Mesenchymal stem cell (in vitro differentiated cells and primary cell): ENCODE measurements around the gene DSG2. TPM values are rescaled to one million over a fixed set of nuclear protein-coding genes. Genes with fewer than 3 reads are reported as not detected.

ENCODE experiments used
- DNase-seq: peaks from one replicate; pipeline ENCODE4 v3.0.0-alpha.2; 2013
- H2AFZ ChIP-seq: one replicate; pipeline ENCODE4 v1.6.1; 2013; ENCODE audit warnings: low read depth, mild to moderate bottlenecking, control low read depth, inconsistent platforms, low read length, moderate library complexity
- H2AK5ac ChIP-seq: 2 replicates; pipeline ENCODE4 v1.6.1; 2013; ENCODE audit warnings: low read length, moderate library complexity, mild to moderate bottlenecking, inconsistent platforms; ENCODE audit not compliant: severe bottlenecking
- H2BK120ac ChIP-seq: one replicate; pipeline ENCODE4 v1.6.1; 2013; ENCODE audit warnings: low read depth, mild to moderate bottlenecking, inconsistent platforms, low read length, moderate library complexity
- H2BK12ac ChIP-seq, 2 experiments: one replicate each; pipeline ENCODE4 v1.6.1; 2013; ENCODE audit warnings: inconsistent platforms in 2 of 2, low read length in 2 of 2, mild to moderate bottlenecking in 2 of 2, moderate library complexity in 2 of 2, control low read depth in 1 of 2
- H2BK15ac ChIP-seq: one replicate; pipeline ENCODE4 v1.6.1; 2013; ENCODE audit warnings: mild to moderate bottlenecking, low read depth, inconsistent platforms; ENCODE audit not compliant: poor library complexity, severe bottlenecking
- H2BK5ac ChIP-seq: 2 replicates; pipeline ENCODE4 v1.6.1; 2013; ENCODE audit warnings: low read depth, mild to moderate bottlenecking, low read length, control low read depth, inconsistent platforms; ENCODE audit not compliant: poor library complexity, severe bottlenecking
- H3K14ac ChIP-seq, 2 experiments: one replicate each; pipeline ENCODE4 v1.6.1; 2013; ENCODE audit warnings: inconsistent platforms in 2 of 2, low read length in 2 of 2, control low read depth in 1 of 2, mild to moderate bottlenecking in 1 of 2, moderate library complexity in 1 of 2
- H3K18ac ChIP-seq, 2 experiments: one replicate each; pipeline ENCODE4 v1.6.1; 2013; ENCODE audit warnings: inconsistent platforms in 2 of 2, low read length in 2 of 2, control low read depth in 1 of 2, low read depth in 1 of 2, mild to moderate bottlenecking in 1 of 2
- H3K23ac ChIP-seq, 2 experiments: one replicate each; pipeline ENCODE4 v1.6.1; 2013; ENCODE audit warnings: inconsistent platforms in 2 of 2, low read length in 2 of 2, mild to moderate bottlenecking in 2 of 2, moderate library complexity in 2 of 2, control low read depth in 1 of 2
- H3K27ac ChIP-seq: 2 replicates; pipeline ENCODE4 v1.5.1; 2013; ENCODE audit warnings: mild to moderate bottlenecking, moderate library complexity, low read length, control low read depth, inconsistent platforms; ENCODE audit not compliant: poor library complexity, severe bottlenecking
- H3K27me3 ChIP-seq, 2 experiments: 2 replicates each; pipeline versions ENCODE4 v1.6.1 to v1.7.0; 2013; ENCODE audit warnings: low read length in 2 of 2, mild to moderate bottlenecking in 2 of 2, moderate library complexity in 2 of 2, control low read depth in 1 of 2, inconsistent platforms in 1 of 2; ENCODE audit not compliant: control insufficient read depth in 1 of 2, insufficient read depth in 1 of 2
- H3K36me3 ChIP-seq, 2 experiments: 2 replicates each; pipeline versions ENCODE4 v1.6.1 to v1.7.0; 2013; ENCODE audit warnings: low read length in 2 of 2, control low read depth in 1 of 2, inconsistent platforms in 1 of 2, low read depth in 1 of 2, mild to moderate bottlenecking in 1 of 2; ENCODE audit not compliant: insufficient read depth in 2 of 2, control insufficient read depth in 1 of 2
- H3K4ac ChIP-seq, 2 experiments: one replicate each; pipeline ENCODE4 v1.6.1; 2013; ENCODE audit warnings: inconsistent platforms in 2 of 2, low read length in 2 of 2, mild to moderate bottlenecking in 2 of 2, moderate library complexity in 2 of 2, control low read depth in 1 of 2, low read depth in 1 of 2
- H3K4me1 ChIP-seq: 2 replicates; pipeline ENCODE4 v1.6.1; 2013; ENCODE audit warnings: low read depth, low read length, control low read depth; ENCODE audit not compliant: control insufficient read depth, insufficient read depth
- H3K4me2 ChIP-seq: 2 replicates; pipeline ENCODE4 v1.6.1; 2013; ENCODE audit warnings: low read length, mild to moderate bottlenecking, inconsistent platforms; ENCODE audit not compliant: poor library complexity, severe bottlenecking
- H3K4me3 ChIP-seq, 2 experiments: 2 replicates each; pipeline versions ENCODE4 v1.5.1 to v1.7.0; 2013; ENCODE audit warnings: low read length in 2 of 2, mild to moderate bottlenecking in 2 of 2, control low read depth in 1 of 2, low read depth in 1 of 2; ENCODE audit not compliant: insufficient read depth in 1 of 2
- H3K79me1 ChIP-seq: replicated peaks from 2 replicates; pipeline ENCODE4 v1.6.1; 2013; ENCODE audit warnings: mild to moderate bottlenecking, control low read depth, low read length, inconsistent platforms; ENCODE audit not compliant: poor library complexity, severe bottlenecking
- H3K9ac ChIP-seq: 2 replicates; pipeline ENCODE4 v1.7.0; 2013; ENCODE audit warnings: mild to moderate bottlenecking, low read length, moderate library complexity
- H3K9me3 ChIP-seq: 2 replicates; pipeline ENCODE4 v1.7.0; 2013; ENCODE audit warnings: mild to moderate bottlenecking, low read length; ENCODE audit not compliant: control insufficient read depth
- H4K8ac ChIP-seq: one replicate; pipeline ENCODE4 v1.6.1; 2013; ENCODE audit warnings: inconsistent platforms, mild to moderate bottlenecking, low read length, moderate library complexity
- H4K91ac ChIP-seq: one replicate; pipeline ENCODE4 v1.6.1; 2013; ENCODE audit warnings: mild to moderate bottlenecking, low read length, inconsistent platforms
- WGBS: methylation state at CpG from one replicate; pipeline ENCODE4 v1.1.7; 2013; ENCODE audit warnings: mixed read lengths; 5-methylcytosine and 5-hydroxymethylcytosine counted together
- polyA plus RNA-seq, 2 experiments: library from polyadenylated mRNA; stranded (reverse); fragments of 200-250 nt; gene quantifications; one replicate each; pipeline ENCODE4 v1.2.3, GENCODE V29; 2013

Gene DSG2
- polyA plus RNA-seq (2013, experiment 1 of 2): 61.3 TPM
- 62.5 TPM for polyA plus RNA-seq (2013, experiment 2 of 2)

DNA sequence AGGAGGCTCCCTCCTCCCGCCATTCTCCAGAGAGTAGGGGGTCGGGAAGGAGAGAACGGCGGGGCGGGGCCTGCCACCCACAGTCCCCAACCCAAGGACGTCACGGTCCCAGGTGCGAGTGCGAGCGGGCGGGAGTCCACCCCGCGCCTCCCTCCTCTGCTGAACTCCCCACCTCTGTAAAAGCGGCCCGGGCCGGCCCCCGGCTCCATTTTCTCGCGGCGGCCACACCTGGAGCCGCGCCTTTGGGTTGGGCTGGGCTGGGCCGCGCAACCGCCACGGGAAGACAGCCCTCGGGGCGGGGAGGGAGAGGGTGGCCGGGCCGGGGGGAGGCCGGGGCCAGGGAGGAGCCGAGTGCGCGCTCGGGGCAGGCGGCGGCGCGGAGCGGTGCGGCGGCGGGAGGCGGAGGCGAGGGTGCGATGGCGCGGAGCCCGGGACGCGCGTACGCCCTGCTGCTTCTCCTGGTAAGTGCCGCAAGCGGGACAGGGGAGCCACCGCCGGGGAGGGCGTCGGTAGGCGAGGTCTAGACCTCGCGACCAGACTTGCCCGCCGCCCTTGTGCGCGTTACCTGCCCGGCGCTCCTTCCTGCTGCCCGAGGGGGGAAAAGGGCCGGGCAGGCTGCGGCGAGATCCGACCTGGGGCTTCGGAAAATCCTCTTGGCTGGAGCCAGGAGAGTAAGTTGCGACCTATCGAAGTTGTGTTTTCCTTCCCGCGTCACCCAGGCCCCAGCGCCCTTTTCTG lies at the start of gene DSG2:
DSG2 (plus strand) TSS at position 342 of the 738 bp plus-strand sequence; CDS start at position 417, 75 bp downstream.
- peak; percentile 54 for DNase-seq
- Histone ChIP-seq H3K4me3 (peak within 1 kb of the TSS; percentile 84 to 86), H2BK5ac (no peak within 1 kb of the TSS), H3K27me3 (peaks cover 0 to 38% of the 10 kb centered on the region in 2 experiments), H3K79me1 (peaks cover 11% of the 10 kb centered on the region), H3K9ac (peak within 1 kb of the TSS; percentile 85), H3K4me2 (peak within 1 kb of the TSS; percentile 96), H4K8ac (peak within 1 kb of the TSS; percentile 89), H3K4me1 (peaks cover 2% of the 10 kb centered on the region), H3K9me3 (no peaks in the 10 kb centered on the region), H3K23ac (peak within 1 kb of the TSS; percentile 73 to 95), H3K14ac (peak within 1 kb of the TSS in 1 of 2 experiments; percentile 99), H2BK12ac (peak within 1 kb of the TSS in 1 of 2 experiments; percentile 85), H3K27ac (peak within 1 kb of the TSS; percentile 20), H3K18ac (peak within 1 kb of the TSS; percentile 65 to 89), H2BK120ac (peak within 1 kb of the TSS; percentile 54), H2AFZ (peak within 1 kb of the TSS; percentile 66), H3K36me3 (no peaks in the 10 kb centered on the region), H4K91ac (peak within 1 kb of the TSS; percentile 70), H2BK15ac (peak within 1 kb of the TSS; percentile 93), H2AK5ac (no peak within 1 kb of the TSS), H3K4ac (peak within 1 kb of the TSS; percentile 63 to 65)
- WGBS: under 1% methylated on average over 51 of the region's 79 CpGs

DNA sequence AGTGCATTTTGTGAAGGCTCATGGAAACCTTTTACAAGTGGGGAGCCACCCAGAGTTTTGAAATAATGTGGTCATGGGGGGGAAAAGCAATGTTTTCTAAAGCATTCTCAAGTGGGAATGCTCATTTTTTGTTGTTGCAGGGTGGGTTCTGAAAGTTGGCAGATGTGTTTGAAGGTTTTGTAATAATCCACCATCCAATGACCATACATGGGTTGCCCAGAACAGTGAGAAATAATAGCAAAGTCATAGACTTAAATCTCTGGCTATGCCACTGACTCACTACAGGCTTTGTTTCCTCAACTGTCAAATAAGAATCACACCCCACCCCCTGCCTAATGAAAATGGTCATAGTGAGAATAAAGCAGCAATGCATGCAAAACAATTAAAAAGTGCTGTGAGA lies 47.6 kb upstream of the DSG2 start:
- Histone ChIP-seq H3K4me2 (no peak overlapping the region), H3K9me3 (no peaks in the 10 kb centered on the region), H3K27ac (no peak overlapping the region), H2BK12ac (no peak overlapping the region), H4K91ac (no peak overlapping the region), H2AK5ac (no peak overlapping the region), H3K27me3 (no peaks in the 10 kb centered on the region), H3K23ac (no peak overlapping the region), H4K8ac (no peak overlapping the region), H3K36me3 (no peaks in the 10 kb centered on the region), H2BK15ac (no peak overlapping the region), H2AFZ (no peak overlapping the region), H3K14ac (no peak overlapping the region), H3K4me1 (no peaks in the 10 kb centered on the region), H3K4ac (no peak overlapping the region), H3K9ac (no peak overlapping the region), H2BK120ac (no peak overlapping the region), H2BK5ac (no peak overlapping the region), H3K18ac (no peak overlapping the region), H3K79me1 (no peaks in the 10 kb centered on the region), H3K4me3 (no peak overlapping the region)
- DNase-seq: no peak

DNA sequence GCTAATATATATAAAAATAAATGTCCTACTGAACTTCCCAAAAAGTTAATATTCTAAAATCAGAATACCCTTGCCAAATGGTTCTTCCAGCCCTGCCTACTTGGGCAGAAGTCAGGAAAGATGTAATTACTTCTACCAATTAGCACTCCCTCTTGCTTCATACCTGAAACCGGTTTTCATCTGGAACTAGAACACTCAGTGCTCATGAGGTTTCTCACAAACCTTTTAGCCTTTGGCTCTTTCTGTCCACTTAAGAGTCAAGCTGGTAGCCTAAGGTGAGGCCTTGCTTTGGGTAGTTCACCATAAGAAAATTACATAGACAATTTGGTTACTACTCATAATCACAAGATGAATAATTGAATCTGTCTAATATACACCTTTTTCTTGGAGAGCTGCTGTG lies 46.4 kb upstream of the DSG2 start:
- Histone ChIP-seq H3K27me3 (no peaks in the 10 kb centered on the region), H3K4ac (no peak overlapping the region), H4K8ac (peak overlapping the region; percentile 63), H3K4me3 (no peak overlapping the region), H3K23ac (no peak overlapping the region), H3K4me1 (no peaks in the 10 kb centered on the region), H3K27ac (no peak overlapping the region), H2AFZ (no peak overlapping the region), H2BK120ac (no peak overlapping the region), H2BK5ac (no peak overlapping the region), H3K36me3 (no peaks in the 10 kb centered on the region), H2BK12ac (no peak overlapping the region), H3K79me1 (no peaks in the 10 kb centered on the region), H2AK5ac (peak overlapping the region; percentile 36), H3K9me3 (no peaks in the 10 kb centered on the region), H2BK15ac (no peak overlapping the region), H4K91ac (no peak overlapping the region), H3K9ac (no peak overlapping the region), H3K18ac (peak overlapping the region in 1 of 2 experiments; percentile 52), H3K14ac (no peak overlapping the region), H3K4me2 (no peak overlapping the region)
- DNase-seq: no peak
- 100% methylated on average over 1 of the region's 1 CpG for WGBS

DNA sequence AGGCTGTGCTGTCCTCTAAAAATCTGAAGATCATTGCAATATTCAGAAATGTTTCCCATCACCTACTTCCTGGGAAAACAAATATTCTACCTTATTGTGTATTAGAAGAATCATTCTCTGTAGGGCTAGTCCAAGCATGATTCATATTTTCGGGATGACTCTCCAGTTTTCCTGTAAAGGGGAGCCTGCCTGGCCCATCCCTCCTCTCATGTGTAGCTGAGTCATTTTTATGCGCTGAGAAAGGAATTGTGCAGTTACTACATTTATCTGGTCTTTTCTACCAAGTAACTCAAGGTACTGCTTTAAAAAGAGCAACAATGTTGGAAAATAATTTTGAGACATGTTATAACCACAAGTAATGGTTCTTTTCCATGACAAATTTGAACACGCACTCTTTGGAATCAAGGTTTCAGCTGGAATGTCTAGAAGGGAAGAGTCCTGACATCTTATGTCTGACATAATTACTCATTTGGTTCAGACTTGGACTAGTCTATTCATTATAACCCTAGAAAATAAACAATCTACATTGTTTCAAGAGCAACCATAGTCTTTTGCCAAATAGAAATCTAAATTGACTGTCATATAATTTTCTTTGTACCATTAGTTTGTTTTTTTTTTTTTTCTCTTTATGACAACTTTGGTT lies 43.8 kb upstream of the DSG2 start:
- 56% methylated on average over 2 of the region's 3 CpGs for WGBS
- H3K4ac ChIP-seq: no peak overlapping the region
- H3K14ac ChIP-seq: no peak overlapping the region
- no peak overlapping the region for H3K23ac ChIP-seq
- H2BK5ac ChIP-seq: no peak overlapping the region
- H3K27me3 ChIP-seq: no peaks in the 10 kb centered on the region
- H3K4me3 ChIP-seq: no peak overlapping the region
- H4K91ac ChIP-seq: no peak overlapping the region
- H2BK120ac ChIP-seq: no peak overlapping the region
- no peak overlapping the region for H3K18ac ChIP-seq
- H3K27ac ChIP-seq: peak overlapping the region; percentile 88
- H3K9me3 ChIP-seq: no peaks in the 10 kb centered on the region
- H4K8ac ChIP-seq: no peak overlapping the region
- H3K4me2 ChIP-seq: no peak overlapping the region
- peak; percentile 83 for DNase-seq
- no peak overlapping the region for H2AK5ac ChIP-seq
- no peak overlapping the region for H2AFZ ChIP-seq
- H3K79me1 ChIP-seq: no peaks in the 10 kb centered on the region
- no peaks in the 10 kb centered on the region for H3K4me1 ChIP-seq
- H3K9ac ChIP-seq: peak overlapping the region; percentile 59
- H2BK12ac ChIP-seq: no peak overlapping the region
- H2BK15ac ChIP-seq: no peak overlapping the region
- no peaks in the 10 kb centered on the region for H3K36me3 ChIP-seq
